ENCODE results near the gene ATP5F1A.
"Not testable (repeated sequence)": the region's sequence is repeated elsewhere in the genome, so short reads cannot be mapped to it uniquely, and the experiment has no call there.

The ATP5F1A gene

DNA sequence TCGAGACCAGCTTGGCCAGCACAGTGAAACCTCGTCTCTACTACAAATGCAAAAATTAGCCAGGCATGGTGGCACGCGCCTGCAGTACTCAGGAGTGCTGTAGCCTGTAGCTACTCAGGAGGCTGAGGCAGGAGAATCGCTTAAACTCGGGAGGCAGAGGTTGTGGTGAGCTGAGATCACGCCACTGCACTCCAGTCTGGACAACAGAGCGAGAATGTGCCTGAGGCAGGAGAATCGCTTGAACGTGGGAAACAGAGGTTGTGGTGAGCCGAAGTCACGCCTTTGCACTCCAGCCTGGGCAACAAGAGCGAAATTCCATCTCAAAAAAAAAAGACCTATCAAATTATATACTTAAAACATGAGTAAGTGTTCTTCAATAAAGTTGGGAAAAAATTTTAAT lies 50.7 kb downstream of the ATP5F1A start:
- DNase-seq (ENCODE audit: low spot score); H3K27ac Mint-ChIP-seq; H3K27me3 Mint-ChIP-seq (ENCODE audit: low read depth); H3K9me3 Mint-ChIP-seq; H3K36me3 Mint-ChIP-seq (ENCODE audit: low read depth); H3K4me3 Mint-ChIP-seq: not testable (repeated sequence)
- peaks cover 25% of the 10 kb centered on the region for H3K4me1 Mint-ChIP-seq (ENCODE audit: low read depth)

DNA sequence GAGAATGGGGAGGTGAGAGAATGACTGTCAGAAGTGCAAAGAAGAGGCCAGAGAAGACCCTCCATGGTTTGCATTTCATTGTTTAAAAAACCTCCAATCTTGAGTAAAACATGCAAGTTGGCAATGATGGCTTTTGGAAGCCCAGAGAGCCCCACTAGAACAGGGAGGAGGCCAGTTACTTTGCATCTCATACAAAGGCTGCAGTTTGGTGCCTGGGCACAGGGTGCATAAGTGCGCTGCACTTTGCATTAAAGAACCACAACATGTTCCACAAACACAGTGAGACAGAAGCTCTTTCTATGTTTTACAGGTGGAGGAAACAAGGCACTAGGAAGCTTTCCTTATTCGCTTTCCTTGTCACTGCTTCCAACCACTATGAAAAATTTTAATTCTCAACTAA lies 51.4 kb downstream of the ATP5F1A start:
- H3K9me3 Mint-ChIP-seq: no peaks in the 10 kb centered on the region
- no peak overlapping the region for H3K27ac Mint-ChIP-seq
- no peak overlapping the region for H3K4me3 Mint-ChIP-seq
- peaks cover 12% of the 10 kb centered on the region for H3K36me3 Mint-ChIP-seq (ENCODE audit: low read depth)
- H3K4me1 Mint-ChIP-seq (ENCODE audit: low read depth): peaks cover 27% of the 10 kb centered on the region
- no peak for DNase-seq (ENCODE audit: low spot score)
- no peaks in the 10 kb centered on the region for H3K27me3 Mint-ChIP-seq (ENCODE audit: low read depth)

DNA sequence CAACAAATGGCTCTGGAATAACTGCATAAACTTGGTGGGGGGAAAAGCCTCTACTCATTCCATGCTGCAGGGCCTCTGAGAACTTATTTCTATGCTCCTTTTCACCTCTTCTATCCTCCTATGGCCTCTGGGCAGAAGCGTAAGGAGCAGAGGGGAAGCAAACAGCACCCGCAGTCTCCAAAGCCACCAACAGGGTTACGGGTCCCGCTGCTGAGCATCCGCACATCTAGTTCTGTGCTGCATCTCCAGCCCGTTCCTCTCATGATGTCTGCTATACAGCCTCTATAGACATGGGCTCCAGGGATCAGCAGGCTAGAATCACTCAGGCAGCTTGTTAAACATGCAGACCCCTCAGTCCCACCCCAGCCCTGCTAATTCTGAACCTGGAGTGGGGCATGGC lies 52.0 kb downstream of the ATP5F1A start:
- Mint-ChIP-seq H3K4me1 (ENCODE audit: low read depth) (peaks cover 27% of the 10 kb centered on the region), H3K27ac (no peak overlapping the region), H3K27me3 (ENCODE audit: low read depth) (no peaks in the 10 kb centered on the region), H3K4me3 (no peak overlapping the region), H3K36me3 (ENCODE audit: low read depth) (peaks cover 12% of the 10 kb centered on the region), H3K9me3 (no peaks in the 10 kb centered on the region)
- DNase-seq (ENCODE audit: low spot score): no peak

DNA sequence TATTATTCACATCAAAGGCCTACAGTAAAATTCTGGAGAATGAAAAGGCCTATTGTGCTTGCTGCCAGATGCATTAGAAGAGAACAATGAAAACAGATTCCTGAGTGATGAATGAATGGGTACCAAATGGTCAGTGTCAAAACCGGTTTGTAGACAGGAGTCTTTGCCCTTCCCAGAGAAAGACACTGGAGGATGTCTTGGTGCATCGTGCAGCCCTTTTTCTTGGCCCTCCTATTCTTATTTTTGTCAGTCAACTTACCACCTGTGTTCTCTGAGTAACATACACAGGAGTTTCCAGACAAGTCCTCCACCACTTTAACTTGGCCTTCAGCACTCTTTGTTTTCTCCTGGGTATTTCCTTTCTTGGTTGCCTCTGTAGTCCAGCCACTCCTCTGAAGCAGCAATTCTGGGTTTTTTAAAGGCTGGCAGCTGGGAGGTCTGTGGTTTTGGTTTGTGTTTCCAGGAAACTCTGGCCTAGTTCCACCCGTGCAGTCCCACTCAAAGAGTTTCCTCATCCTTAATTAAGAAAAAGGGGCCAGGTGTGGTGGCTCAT lies 55.4 kb downstream of the ATP5F1A start:
- H3K27ac Mint-ChIP-seq: peak overlapping the region; percentile 33
- peak; percentile 49 for DNase-seq (ENCODE audit: low spot score)
- H3K4me1 Mint-ChIP-seq (ENCODE audit: low read depth): peaks cover 43% of the 10 kb centered on the region
- no peaks in the 10 kb centered on the region for H3K27me3 Mint-ChIP-seq (ENCODE audit: low read depth)
- no peaks in the 10 kb centered on the region for H3K9me3 Mint-ChIP-seq
- peaks cover 30% of the 10 kb centered on the region for H3K36me3 Mint-ChIP-seq (ENCODE audit: low read depth)
- H3K4me3 Mint-ChIP-seq: peak overlapping the region; percentile 54

DNA sequence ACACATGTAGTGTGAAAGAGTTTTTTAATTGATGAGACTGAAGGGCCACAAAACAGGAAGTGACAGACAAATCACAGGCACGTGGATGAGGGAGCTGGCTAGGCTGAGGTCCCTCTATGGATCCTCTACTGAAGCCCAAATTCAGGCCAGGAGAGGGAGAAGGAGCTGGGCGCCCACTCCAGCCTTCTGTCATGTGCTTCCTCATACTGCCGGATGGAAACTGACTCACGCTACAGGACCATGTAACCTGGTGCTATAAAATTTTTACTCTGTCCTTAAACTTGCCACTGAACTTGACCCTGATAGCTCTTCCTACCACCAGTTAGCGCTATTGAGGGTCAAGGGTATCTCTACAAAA lies 57.4 kb downstream of the ATP5F1A start:
- peak overlapping the region; percentile 64 for H3K4me3 Mint-ChIP-seq
- no peaks in the 10 kb centered on the region for H3K9me3 Mint-ChIP-seq
- H3K27me3 Mint-ChIP-seq (ENCODE audit: low read depth): no peaks in the 10 kb centered on the region
- DNase-seq (ENCODE audit: low spot score): no peak
- peaks cover 33% of the 10 kb centered on the region for H3K36me3 Mint-ChIP-seq (ENCODE audit: low read depth)
- H3K4me1 Mint-ChIP-seq (ENCODE audit: low read depth): peaks cover 41% of the 10 kb centered on the region
- peak overlapping the region; percentile 72 for H3K27ac Mint-ChIP-seq

DNA sequence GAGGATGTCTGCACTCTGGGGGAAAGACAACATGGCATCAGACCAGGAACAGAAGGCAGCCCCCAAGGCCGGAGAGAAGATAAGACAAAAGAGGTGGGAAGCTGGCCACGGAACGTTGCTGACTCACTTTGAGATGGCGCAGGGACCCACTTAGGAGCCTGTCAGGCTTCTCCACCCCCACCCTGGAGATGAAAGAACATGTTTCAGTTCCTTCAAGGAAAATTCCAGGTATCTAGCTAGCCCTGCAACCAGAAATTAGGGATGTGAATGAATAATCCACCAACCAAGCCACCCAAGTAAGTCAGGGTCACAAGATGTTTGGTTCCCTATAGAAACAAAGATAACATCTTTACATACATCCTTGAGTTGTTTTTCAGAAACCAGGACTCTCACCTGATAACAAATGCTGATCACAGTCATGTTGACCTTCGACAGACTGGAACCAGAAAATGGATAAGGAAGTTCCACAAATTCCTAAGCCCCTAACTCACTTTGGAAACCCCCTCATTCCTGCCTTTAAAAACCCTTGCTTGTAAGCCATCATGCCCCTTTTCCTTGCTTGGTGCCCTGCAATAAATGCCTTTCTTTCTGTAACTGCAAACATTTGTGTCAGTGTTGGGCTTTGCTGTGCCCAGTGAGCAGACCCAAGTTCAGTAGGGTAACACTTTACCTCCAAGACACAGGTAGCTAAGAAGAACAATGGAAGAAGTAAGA lies 57.9 kb downstream of the ATP5F1A start:
- Mint-ChIP-seq H3K4me3 (peak overlapping the region; percentile 64), H3K36me3 (ENCODE audit: low read depth) (peaks cover 36% of the 10 kb centered on the region), H3K27ac (peak overlapping the region; percentile 72), H3K9me3 (no peaks in the 10 kb centered on the region), H3K4me1 (ENCODE audit: low read depth) (peaks cover 41% of the 10 kb centered on the region), H3K27me3 (ENCODE audit: low read depth) (no peaks in the 10 kb centered on the region)
- DNase-seq (ENCODE audit: low spot score): no peak

DNA sequence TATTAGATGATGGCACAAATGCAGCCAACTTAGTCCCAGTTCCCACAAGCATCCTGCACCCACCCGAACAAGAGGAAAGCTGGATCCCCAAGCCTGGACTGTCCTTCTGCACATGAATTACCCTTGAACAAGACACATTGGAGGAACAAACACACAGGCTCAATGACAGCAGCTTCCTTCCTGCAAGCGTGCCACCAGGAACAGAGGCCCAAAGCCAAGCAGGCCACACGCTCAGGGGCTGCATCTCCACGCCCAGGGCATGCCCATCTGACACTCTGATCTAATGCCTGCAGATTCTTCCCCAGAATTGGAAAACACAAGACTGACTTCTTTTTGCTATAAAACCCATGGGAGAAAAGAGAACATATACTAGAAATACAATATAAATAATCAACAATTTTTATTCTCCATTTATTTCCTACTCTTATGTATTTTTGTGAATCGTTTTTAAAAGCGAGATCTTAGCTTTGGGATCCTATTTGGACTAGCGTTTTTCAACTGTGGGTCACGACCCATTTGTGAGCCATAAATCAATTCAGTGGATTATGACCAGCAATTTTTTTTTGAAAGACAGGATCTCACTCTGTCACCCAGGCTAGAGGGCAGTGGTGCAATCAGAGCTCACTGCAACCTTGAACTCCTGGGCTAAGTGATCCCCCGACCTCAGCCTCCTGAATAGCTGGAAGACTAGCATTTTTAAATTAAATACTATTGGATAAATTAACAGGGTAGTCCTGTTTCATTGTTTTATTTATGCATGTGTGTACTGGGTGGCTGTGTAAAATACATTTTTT lies 60.4 kb downstream of the ATP5F1A start:
- no peaks in the 10 kb centered on the region for H3K27me3 Mint-ChIP-seq (ENCODE audit: low read depth)
- H3K9me3 Mint-ChIP-seq: no peaks in the 10 kb centered on the region
- H3K36me3 Mint-ChIP-seq (ENCODE audit: low read depth): peaks cover 33% of the 10 kb centered on the region
- DNase-seq (ENCODE audit: low spot score): no peak
- H3K4me3 Mint-ChIP-seq: no peak overlapping the region
- peaks cover 34% of the 10 kb centered on the region for H3K4me1 Mint-ChIP-seq (ENCODE audit: low read depth)
- H3K27ac Mint-ChIP-seq: peak overlapping the region; percentile 7

DNA sequence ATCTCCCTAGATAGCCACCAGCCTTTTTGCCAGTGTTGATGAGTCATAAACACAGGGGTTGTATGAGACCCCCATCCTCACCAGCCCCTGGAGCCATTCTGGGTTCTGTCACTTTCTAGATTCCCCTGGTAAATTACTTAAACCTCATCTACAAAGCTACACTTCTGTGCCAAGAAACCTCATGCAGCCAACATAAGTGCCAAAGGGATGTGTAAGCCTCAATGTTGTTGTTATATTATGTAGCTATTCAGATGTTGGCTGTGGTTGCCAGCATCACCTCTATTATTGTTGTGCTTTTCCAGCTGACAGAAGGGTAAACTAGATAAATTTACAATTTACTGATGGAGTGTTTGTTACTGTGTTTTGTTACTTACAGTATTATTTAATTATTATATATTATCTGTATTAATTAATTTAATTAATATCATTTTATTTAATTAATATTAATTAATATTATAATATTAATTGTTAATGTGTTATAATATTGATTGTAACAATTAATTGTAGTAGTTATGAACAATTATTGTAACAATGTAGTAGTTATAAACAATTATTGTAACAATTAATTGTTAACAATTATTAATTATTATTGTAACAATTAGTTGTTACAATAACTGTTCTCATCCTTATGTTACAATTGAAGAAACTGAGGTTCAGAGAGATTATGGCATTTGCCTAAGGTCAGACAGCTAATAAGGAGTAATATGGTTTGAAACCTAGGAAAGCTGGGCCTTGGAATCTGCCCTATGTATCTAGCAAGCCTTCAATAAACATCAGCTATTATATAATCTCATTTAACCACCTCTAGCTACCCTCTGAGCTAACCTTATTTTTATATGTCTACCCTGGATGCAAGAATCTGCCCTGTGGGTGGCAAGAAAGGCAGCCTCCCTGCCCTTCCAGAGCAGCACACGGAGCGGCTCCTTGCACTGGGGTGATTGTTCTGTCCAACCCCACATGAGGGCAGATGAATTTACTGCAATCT lies 62.1 kb downstream of the ATP5F1A start:
- peaks cover 20% of the 10 kb centered on the region for H3K4me1 Mint-ChIP-seq (ENCODE audit: low read depth)
- no peak overlapping the region for H3K27ac Mint-ChIP-seq
- H3K36me3 Mint-ChIP-seq (ENCODE audit: low read depth): peaks cover 28% of the 10 kb centered on the region
- no peaks in the 10 kb centered on the region for H3K9me3 Mint-ChIP-seq
- no peak overlapping the region for H3K4me3 Mint-ChIP-seq
- no peaks in the 10 kb centered on the region for H3K27me3 Mint-ChIP-seq (ENCODE audit: low read depth)
- no peak for DNase-seq (ENCODE audit: low spot score)

GRCh38 chr18:46034230-46034629 lies 63.9 kb downstream of the ATP5F1A start:
- Mint-ChIP-seq H3K27me3 (ENCODE audit: low read depth) (peaks cover 1% of the 10 kb centered on the region), H3K4me3 (no peak overlapping the region), H3K27ac (no peak overlapping the region), H3K4me1 (ENCODE audit: low read depth) (peaks cover 5% of the 10 kb centered on the region), H3K9me3 (no peaks in the 10 kb centered on the region), H3K36me3 (ENCODE audit: low read depth) (peaks cover 18% of the 10 kb centered on the region)
- no peak for DNase-seq (ENCODE audit: low spot score)

- Mint-ChIP-seq H3K27me3 (ENCODE audit: low read depth) (peaks cover 9% of the 10 kb centered on the region), H3K36me3 (ENCODE audit: low read depth) (peaks cover 20% of the 10 kb centered on the region), H3K4me1 (ENCODE audit: low read depth) (peaks cover 13% of the 10 kb centered on the region), H3K4me3 (no peak overlapping the region), H3K27ac (no peak overlapping the region), H3K9me3 (no peaks in the 10 kb centered on the region)
- no peak for DNase-seq (ENCODE audit: low spot score)
These were observed 66.4 kb downstream of the ATP5F1A start for GRCh38 chr18:46031741-46032140.

Measured in T-helper 2 cell treated with Interferon-gamma antibody and Interleukin-4, amounts not matched to agents 5 μg/mL and 100 μg/mL, for 36 hours (primary cell).